Naive thymus-derived CD4-positive, alpha-beta T cell (primary cell): ENCODE measurements around the gene SGCA. TPM values are rescaled to one million over a fixed set of nuclear protein-coding genes. Genes with fewer than 3 reads are reported as not detected.

Source experiments
- ATAC-seq: fragments of 150-1000 bp; cut with Tn5 transposase; 2 replicates; pipeline ENCODE4 v1.10.0; 2021; ENCODE audit warnings: mild to moderate bottlenecking, moderate library complexity
- CTCF ChIA-PET: fragments of 350-600 bp; sonication (Branson Sonifier 250); formaldehyde crosslinking; loops from one replicate; lab custom pipeline; 2021; ENCODE audit warnings: antibody characterized with exemption; lab: Charles Lee
- POLR2A ChIA-PET: fragments of 350-600 bp; sonication (Branson Sonifier 250); formaldehyde crosslinking; loops from one replicate; lab custom pipeline; 2021; ENCODE audit warnings: antibody characterized with exemption, inconsistent platforms; lab: Charles Lee
- DNase-seq, 9 donors: peaks; one replicate each; pipeline versions ENCODE4 v3.0.0 to v3.0.0-alpha.2; 2020 to 2022; ENCODE audit warnings: mixed read lengths in 1 of 9
- H3K27ac ChIP-seq: one replicate; pipeline ENCODE4 v1.7.0; 2013; ENCODE audit warnings: mild to moderate bottlenecking, low read depth, low read length, moderate library complexity
- H3K27me3 ChIP-seq, 2 donors: one replicate each; pipeline ENCODE4 v1.7.0; 2013; ENCODE audit warnings: low read length in 2 of 2, mild to moderate bottlenecking in 2 of 2, moderate library complexity in 2 of 2; ENCODE audit not compliant: control insufficient read depth in 2 of 2, insufficient read depth in 2 of 2
- H3K36me3 ChIP-seq, 3 experiments: 1 replicate in 2 of 3; 2 replicates in 1 of 3; pipeline ENCODE4 v1.7.0; 2013; ENCODE audit warnings: low read length in 3 of 3, mild to moderate bottlenecking in 3 of 3, moderate library complexity in 1 of 3; ENCODE audit not compliant: insufficient read depth in 3 of 3, control insufficient read depth in 2 of 3
- H3K4me1 ChIP-seq, 2 donors: one replicate each; pipeline ENCODE4 v1.7.0; 2013; ENCODE audit warnings: low read length in 2 of 2, mild to moderate bottlenecking in 2 of 2, moderate library complexity in 1 of 2; ENCODE audit not compliant: control insufficient read depth in 2 of 2, insufficient read depth in 2 of 2
- H3K4me3 ChIP-seq: 2 replicates; pipeline ENCODE4 v1.7.0; 2013; ENCODE audit warnings: mild to moderate bottlenecking, low read length
- H3K9me3 ChIP-seq, 3 experiments: 1 replicate in 2 of 3; 2 replicates in 1 of 3; pipeline ENCODE4 v1.7.0; 2013; ENCODE audit warnings: low read length in 3 of 3; ENCODE audit not compliant: control insufficient read depth in 2 of 3
- H3K27ac Mint-ChIP-seq, 9 donors: one replicate each; pipeline ENCODE4 v1.8.0; 2020 to 2022; ENCODE audit warnings: mixed read lengths in 9 of 9, mild to moderate bottlenecking in 8 of 9, moderate library complexity in 5 of 9, inconsistent platforms in 2 of 9
- H3K27me3 Mint-ChIP-seq, 5 donors: one replicate each; pipeline ENCODE4 v1.8.0; 2021 to 2022; ENCODE audit warnings: mixed read lengths in 5 of 5, mild to moderate bottlenecking in 1 of 5
- H3K36me3 Mint-ChIP-seq, 5 donors: one replicate each; pipeline ENCODE4 v1.8.0; 2020 to 2022; ENCODE audit warnings: mixed read lengths in 5 of 5, mild to moderate bottlenecking in 3 of 5, inconsistent platforms in 1 of 5
- H3K4me1 Mint-ChIP-seq, 7 donors: one replicate each; pipeline ENCODE4 v1.8.0; 2020 to 2022; ENCODE audit warnings: mixed read lengths in 7 of 7, mild to moderate bottlenecking in 3 of 7, inconsistent platforms in 1 of 7
- H3K4me3 Mint-ChIP-seq, 10 donors: one replicate each; pipeline ENCODE4 v1.8.0; 2020 to 2022; ENCODE audit warnings: mild to moderate bottlenecking in 10 of 10, mixed read lengths in 10 of 10, moderate library complexity in 6 of 10, inconsistent platforms in 2 of 10
- H3K9me3 Mint-ChIP-seq, 11 donors: one replicate each; pipeline ENCODE4 v1.8.0; 2020 to 2022; ENCODE audit warnings: mixed read lengths in 11 of 11, mild to moderate bottlenecking in 4 of 11, inconsistent platforms in 1 of 11, moderate library complexity in 1 of 11
- intact Hi-C, 2 donors: fragments of 100-400 bp; cut with micrococcal nuclease; formaldehyde crosslinking; loops; one replicate each; pipeline ENCODE4 v1.15.1; 2023
- polyA plus RNA-seq, 2 donors: library from polyadenylated mRNA; unstranded; fragments of 300-500 nt; fragmentation: Illumina TruSeq; gene quantifications; one replicate each; pipeline ENCODE4 v1.2.3, GENCODE V29; 2021
- total RNA-seq, 6 experiments: library from RNA in 5 of 6; stranded (reverse) in 5 of 6; gene quantifications; 1 replicate in 5 of 6; 2 replicates in 1 of 6; pipeline ENCODE4 v1.2.3 and lab custom pipeline; 2021 to 2026

SGCA gene
- total and polyA plus RNA-seq, 7 experiments from 2014 or later = 0.69 TPM; not detected in 6

- POLR2A ChIA-PET = interaction anchor here (1.0 kb wide), 1 partner anchor 10 kb away, joined by 4 read pairs; no protein-coding TSS in a partner anchor
- H3K36me3 Mint-ChIP-seq = no peaks in the 10 kb centered on the region
- peaks cover 11 to 15% (median 13%) of the 10 kb centered on the region in 7 donors for H3K4me1 Mint-ChIP-seq
- no peaks in the 10 kb centered on the region for H3K27me3 ChIP-seq
- no peak overlapping the region for H3K4me3 ChIP-seq
- CTCF ChIA-PET = interaction anchor here (1.3 kb wide), 1 partner anchor 10 kb away, joined by 3 read pairs; no protein-coding TSS in a partner anchor
- H3K4me3 Mint-ChIP-seq = no peak overlapping the region
- H3K9me3 ChIP-seq = no peaks in the 10 kb centered on the region
- peak overlapping the region in 1 of 9 donors; percentile 9 for H3K27ac Mint-ChIP-seq
- no peaks in the 10 kb centered on the region for H3K27me3 Mint-ChIP-seq
- peaks cover 9 to 10% of the 10 kb centered on the region in 2 donors for H3K4me1 ChIP-seq
- H3K9me3 Mint-ChIP-seq = peaks cover 0 to 3% (median 0%) of the 10 kb centered on the region in 11 donors
- no peaks in the 10 kb centered on the region for H3K36me3 ChIP-seq
- H3K27ac ChIP-seq = no peak overlapping the region
- intact Hi-C loops = no loop called here
- ATAC-seq = no peak
- DNase-seq = no peak
Measured at GRCh38 chr17:50172130-50172529, 6.3 kb downstream of the SGCA start.

- H3K9me3 Mint-ChIP-seq = peaks cover 0 to 3% (median 0%) of the 10 kb centered on the region in 11 donors
Measured at GRCh38 chr17:50172936-50173334, 7.1 kb downstream of the SGCA start.

GRCh38 chr17:50173335-50173941 lies 7.6 kb downstream of the SGCA start:
- no peak overlapping the region for H3K27ac ChIP-seq
- intact Hi-C loops = no loop called here
- Mint-ChIP-seq H3K4me1 (peaks cover 16 to 28% (median 18%) of the 10 kb centered on the region in 7 donors), H3K27ac (no peak overlapping the region), H3K36me3 (no peaks in the 10 kb centered on the region), H3K27me3 (no peaks in the 10 kb centered on the region), H3K9me3 (peaks cover 0 to 3% (median 0%) of the 10 kb centered on the region in 11 donors), H3K4me3 (no peak overlapping the region)
- no peaks in the 10 kb centered on the region for H3K36me3 ChIP-seq
- ATAC-seq (no peak), DNase-seq (peak in 1 of 9 donors; percentile 4)
- POLR2A ChIA-PET = no interaction called here
- no peak overlapping the region for H3K4me3 ChIP-seq
- no peaks in the 10 kb centered on the region for H3K9me3 ChIP-seq
- peaks cover 6 to 12% of the 10 kb centered on the region in 2 donors for H3K4me1 ChIP-seq
- no peaks in the 10 kb centered on the region for H3K27me3 ChIP-seq
- CTCF ChIA-PET = interaction anchor here (1.3 to 2.0 kb wide), 3 partner anchors 8 to 100 kb away, joined by 3 to 7 read pairs (median 3); partner anchors contain the start of genes SGCA and TMEM92

More at GRCh38 chr17:50172936-50173334, 7.1 kb downstream of the SGCA start:
- ChIA-PET CTCF (interaction anchor here (1.3 to 2.0 kb wide), 2 partner anchors 7 to 11 kb away, joined by 3 to 7 read pairs; partner anchors contain the start of gene SGCA), POLR2A (no interaction called here)
- no peak overlapping the region for H3K4me3 ChIP-seq
- H3K27me3 ChIP-seq = no peaks in the 10 kb centered on the region
- peaks cover 12 to 23% (median 14%) of the 10 kb centered on the region in 7 donors for H3K4me1 Mint-ChIP-seq
- no peak for ATAC-seq
- no peaks in the 10 kb centered on the region for H3K27me3 Mint-ChIP-seq
- no peak for DNase-seq
- no peaks in the 10 kb centered on the region for H3K36me3 Mint-ChIP-seq
- no peaks in the 10 kb centered on the region for H3K36me3 ChIP-seq
- no peak overlapping the region for H3K27ac ChIP-seq
- peaks cover 9 to 10% of the 10 kb centered on the region in 2 donors for H3K4me1 ChIP-seq
- no peak overlapping the region for H3K27ac Mint-ChIP-seq
- H3K9me3 ChIP-seq = no peaks in the 10 kb centered on the region
- no peak overlapping the region for H3K4me3 Mint-ChIP-seq
- intact Hi-C loops = no loop called here

- no peak overlapping the region for H3K4me3 ChIP-seq
- H3K27ac Mint-ChIP-seq = no peak overlapping the region
- H3K27ac ChIP-seq = no peak overlapping the region
- H3K36me3 Mint-ChIP-seq = no peaks in the 10 kb centered on the region
- peaks cover 0 to 4% of the 10 kb centered on the region in 2 donors for H3K4me1 ChIP-seq
- POLR2A ChIA-PET = no interaction called here
- H3K27me3 Mint-ChIP-seq = no peaks in the 10 kb centered on the region
- no peak overlapping the region for H3K4me3 Mint-ChIP-seq
- CTCF ChIA-PET = interaction anchor here (0.9 to 2.0 kb wide), 3 partner anchors 9 to 99 kb away, joined by 3 to 7 read pairs (median 3); partner anchors contain the start of genes SGCA and TMEM92
- peaks cover 0 to under 1% (median 0%) of the 10 kb centered on the region in 11 donors for H3K9me3 Mint-ChIP-seq
- DNase-seq = no peak
- no peaks in the 10 kb centered on the region for H3K36me3 ChIP-seq
- no peaks in the 10 kb centered on the region for H3K9me3 ChIP-seq
- ATAC-seq = no peak
- H3K27me3 ChIP-seq = no peaks in the 10 kb centered on the region
- intact Hi-C loops = no loop called here
- peaks cover 8 to 23% (median 13%) of the 10 kb centered on the region in 7 donors for H3K4me1 Mint-ChIP-seq
Measured at GRCh38 chr17:50174444-50174843, 8.6 kb downstream of the SGCA start.

- H3K36me3 Mint-ChIP-seq = no peaks in the 10 kb centered on the region
- ATAC-seq = no peak
- H3K36me3 ChIP-seq = no peaks in the 10 kb centered on the region
- H3K4me1 Mint-ChIP-seq = peaks cover 7 to 20% (median 15%) of the 10 kb centered on the region in 7 donors
- no peak overlapping the region for H3K27ac Mint-ChIP-seq
- CTCF ChIA-PET = interaction anchor here (0.9 to 2.0 kb wide), 2 partner anchors 10 to 16 kb away, joined by 3 to 7 read pairs; partner anchors contain the start of gene SGCA
- intact Hi-C loops = no loop called here
- H3K9me3 Mint-ChIP-seq = peaks cover 0 to 1% (median 0%) of the 10 kb centered on the region in 11 donors
- H3K4me3 ChIP-seq = no peak overlapping the region
- POLR2A ChIA-PET = no interaction called here
- H3K4me1 ChIP-seq = peaks cover 0 to 4% of the 10 kb centered on the region in 2 donors
- peak in 1 of 9 donors; percentile 5 for DNase-seq
- no peaks in the 10 kb centered on the region for H3K9me3 ChIP-seq
- H3K27ac ChIP-seq = no peak overlapping the region
- no peaks in the 10 kb centered on the region for H3K27me3 Mint-ChIP-seq
- H3K27me3 ChIP-seq = no peaks in the 10 kb centered on the region
- no peak overlapping the region for H3K4me3 Mint-ChIP-seq
Measured at GRCh38 chr17:50175035-50175807, 9.4 kb downstream of the SGCA start.

- no peak overlapping the region for H3K27ac Mint-ChIP-seq
- peaks cover 0 to 4% of the 10 kb centered on the region in 2 donors for H3K4me1 ChIP-seq
- CTCF ChIA-PET = interaction anchor here (0.7 to 1.8 kb wide), 5 partner anchors 8 to 83 kb away, joined by 3 to 7 read pairs (median 5); no protein-coding TSS in a partner anchor
- intact Hi-C loops = no loop called here
- no peak overlapping the region for H3K27ac ChIP-seq
- no peaks in the 10 kb centered on the region for H3K27me3 Mint-ChIP-seq
- no peak overlapping the region for H3K4me3 ChIP-seq
- no peaks in the 10 kb centered on the region for H3K27me3 ChIP-seq
- no peaks in the 10 kb centered on the region for H3K9me3 ChIP-seq
- peaks cover 0 to 1% (median 0%) of the 10 kb centered on the region in 11 donors for H3K9me3 Mint-ChIP-seq
- peaks cover 7 to 20% (median 14%) of the 10 kb centered on the region in 7 donors for H3K4me1 Mint-ChIP-seq
- POLR2A ChIA-PET = interaction anchor here (0.9 kb wide), 1 partner anchor 28 kb away, joined by 3 read pairs; no protein-coding TSS in a partner anchor
- peak in 1 of 9 donors; percentile 0 for DNase-seq
- no peak overlapping the region for H3K4me3 Mint-ChIP-seq
- no peaks in the 10 kb centered on the region for H3K36me3 ChIP-seq
- no peak for ATAC-seq
- no peaks in the 10 kb centered on the region for H3K36me3 Mint-ChIP-seq
Measured at GRCh38 chr17:50176559-50177357, 11.0 kb downstream of the SGCA start.
